Panc1 (cell line): ENCODE results near the gene SP4.

Experiments used
- CTCF ChIP-seq: fragments of 450-650 bp; IDR thresholded peaks from 2 replicates; pipeline ENCODE4 v1.5.1; 2017; ENCODE audit warnings: mild to moderate bottlenecking
- POLR2AphosphoS5 ChIP-seq: IDR thresholded peaks from 2 replicates; pipeline ENCODE4 v1.6.1; 2012; ENCODE audit warnings: mild to moderate bottlenecking, low read depth, low read length, moderate library complexity

DNA sequence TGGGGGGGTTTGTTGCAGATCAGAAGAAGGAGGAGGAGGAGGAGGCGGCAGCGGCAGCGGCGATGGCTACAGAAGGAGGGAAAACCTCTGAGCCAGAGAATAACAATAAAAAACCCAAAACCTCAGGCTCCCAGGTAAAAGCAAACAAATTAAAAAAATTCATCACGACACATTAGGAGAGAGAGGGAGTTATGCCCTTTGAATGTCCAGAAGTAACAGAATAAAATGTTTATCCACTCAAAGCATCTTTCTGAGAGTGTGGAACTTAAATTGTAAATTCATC, 717 bp downstream of the SP4 start:
- no peak for TF ChIP-seq POLR2AphosphoS5
- TF ChIP-seq CTCF = no peak
